Measurements from ENCODE around the gene DTHD1.

The DTHD1 gene

DNA sequence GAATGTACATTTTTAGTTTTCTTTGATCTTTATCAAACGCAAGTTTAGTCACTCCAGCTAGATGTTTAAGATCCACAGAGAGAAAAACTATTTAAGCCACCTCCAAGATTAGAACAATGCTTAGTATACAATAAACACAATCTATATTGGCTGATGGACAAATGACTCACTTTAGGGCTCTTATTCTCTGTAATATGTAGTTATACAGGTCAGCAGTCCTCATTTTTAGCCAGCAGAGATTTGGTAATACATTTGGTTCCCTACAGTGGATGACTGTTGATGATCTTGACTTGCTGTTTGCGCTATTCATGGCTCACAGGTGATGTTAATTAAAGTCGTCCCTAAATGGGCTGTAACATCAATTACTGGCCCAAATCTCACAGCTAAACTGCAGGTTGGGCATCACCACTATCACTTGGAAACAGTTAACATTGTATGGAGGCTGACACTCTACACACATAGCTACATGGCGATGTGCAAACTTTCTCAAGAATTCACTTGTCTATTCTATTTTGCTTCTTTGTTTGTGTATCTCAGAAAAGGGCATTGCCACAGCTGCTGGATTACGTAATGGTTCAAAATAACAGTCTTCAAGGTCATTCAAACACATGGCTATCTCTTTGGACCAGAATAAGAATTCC, 11.8 kb upstream of the DTHD1 start:
- no peak for DNase-seq

DNA sequence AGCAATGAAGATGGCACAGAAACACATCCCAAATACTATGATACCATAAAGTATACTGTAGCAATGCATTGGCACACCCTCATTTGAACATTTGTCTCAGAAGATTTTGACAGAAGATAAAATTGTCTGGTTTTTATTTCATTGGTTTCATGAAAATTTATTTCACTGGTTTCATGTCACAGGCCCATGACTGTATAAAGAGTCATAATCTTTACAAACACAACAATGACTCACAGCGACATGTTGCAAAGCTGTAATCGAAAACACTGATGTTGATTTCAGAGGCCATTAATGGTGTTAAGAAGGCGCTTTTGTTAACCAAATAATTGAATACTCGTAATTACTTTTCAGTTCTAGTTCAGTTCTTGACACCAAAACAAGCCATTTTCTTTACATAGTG, 8.1 kb upstream of the DTHD1 start:
- no peak for DNase-seq

- DNase-seq: peak; percentile 12
These were observed 7.3 kb upstream of the DTHD1 start for GRCh38 chr4:36274158-36274557.

GRCh38 chr4:36277533-36277932, 3.9 kb upstream of the DTHD1 start:
- no peak for DNase-seq

- DNase-seq: no peak
These were observed 2.6 kb upstream of the DTHD1 start for GRCh38 chr4:36278789-36279188.

DNA sequence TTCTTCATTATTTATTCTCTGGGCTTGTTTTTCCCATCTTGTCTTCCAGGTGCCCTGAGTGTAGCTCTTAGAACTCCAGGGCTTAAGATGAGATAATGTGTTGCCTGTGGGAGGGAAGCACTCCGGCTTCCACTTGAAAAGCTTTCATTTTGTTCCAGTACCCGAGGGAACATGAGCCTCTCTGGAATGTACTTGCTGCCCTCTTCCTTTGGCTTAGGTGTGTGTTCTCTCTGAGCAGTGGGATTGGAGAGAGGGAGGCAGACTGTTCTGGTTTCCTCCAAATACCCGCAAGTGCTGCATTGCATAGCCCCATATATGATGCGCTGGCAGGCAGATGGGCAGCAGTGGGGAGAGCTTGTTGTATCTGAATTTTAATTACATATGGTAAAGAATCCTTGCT, 861 bp upstream of the DTHD1 start:
- DNase-seq: no peak

DNA sequence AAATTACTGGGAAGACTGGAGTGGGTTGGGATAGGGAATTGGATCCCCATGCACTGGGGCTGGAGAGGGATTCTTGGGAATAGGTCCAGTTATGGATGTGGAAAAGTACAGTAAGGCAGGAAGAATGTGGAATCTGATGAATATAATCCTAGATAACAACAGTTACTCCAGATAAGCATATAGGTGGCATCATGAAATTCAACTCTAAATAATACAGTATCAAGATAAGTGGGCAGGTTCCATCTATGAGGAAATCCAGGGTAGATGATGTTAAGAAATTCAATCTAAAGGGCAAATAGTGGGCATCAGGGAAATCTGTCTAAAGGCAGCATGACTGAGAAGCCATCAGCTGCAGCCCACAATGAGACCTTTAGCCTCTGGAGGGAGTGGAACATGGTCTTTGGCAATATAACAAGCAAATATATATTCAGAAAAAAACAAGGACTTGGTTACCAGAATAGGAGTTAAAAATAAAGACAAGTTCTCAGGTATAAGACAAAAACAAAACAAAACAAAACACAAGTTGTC, 1.2 kb downstream of the DTHD1 start:
- no peak for DNase-seq

DNA sequence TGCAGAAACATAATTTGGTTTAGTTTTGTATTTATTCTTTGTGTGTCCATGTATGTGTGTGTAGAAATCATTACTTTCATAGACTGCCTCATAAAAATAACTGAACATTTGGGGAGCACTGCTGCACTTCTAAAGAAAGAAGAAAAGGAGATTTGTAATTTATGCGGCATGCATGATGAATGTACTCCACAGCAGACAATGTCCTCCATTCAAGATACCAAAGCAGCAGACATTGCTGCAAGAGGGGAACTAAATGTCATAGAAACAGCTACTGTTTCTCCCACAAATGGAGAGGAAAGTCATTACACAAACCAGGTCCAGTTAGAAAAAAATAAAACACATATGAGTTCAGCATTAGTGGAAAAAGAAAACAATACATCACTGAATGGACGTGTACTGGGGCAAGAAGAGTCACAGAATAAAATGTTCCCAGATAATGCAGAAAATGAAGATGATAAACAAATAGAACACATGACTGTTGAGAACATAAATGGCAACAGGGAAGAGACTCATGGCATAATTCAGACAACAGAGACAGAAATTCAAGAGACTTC, 2.6 kb downstream of the DTHD1 start:
- DNase-seq: no peak

- DNase-seq: no peak
These were observed 4.5 kb downstream of the DTHD1 start for GRCh38 chr4:36285784-36286480.

- no peak for DNase-seq
These were observed 5.1 kb downstream of the DTHD1 start for GRCh38 chr4:36286481-36286871.

GRCh38 chr4:36288731-36289426, 7.5 kb downstream of the DTHD1 start:
- no peak for DNase-seq

- no peak for DNase-seq
These were observed 9.2 kb downstream of the DTHD1 start for GRCh38 chr4:36290641-36291040.

DNA sequence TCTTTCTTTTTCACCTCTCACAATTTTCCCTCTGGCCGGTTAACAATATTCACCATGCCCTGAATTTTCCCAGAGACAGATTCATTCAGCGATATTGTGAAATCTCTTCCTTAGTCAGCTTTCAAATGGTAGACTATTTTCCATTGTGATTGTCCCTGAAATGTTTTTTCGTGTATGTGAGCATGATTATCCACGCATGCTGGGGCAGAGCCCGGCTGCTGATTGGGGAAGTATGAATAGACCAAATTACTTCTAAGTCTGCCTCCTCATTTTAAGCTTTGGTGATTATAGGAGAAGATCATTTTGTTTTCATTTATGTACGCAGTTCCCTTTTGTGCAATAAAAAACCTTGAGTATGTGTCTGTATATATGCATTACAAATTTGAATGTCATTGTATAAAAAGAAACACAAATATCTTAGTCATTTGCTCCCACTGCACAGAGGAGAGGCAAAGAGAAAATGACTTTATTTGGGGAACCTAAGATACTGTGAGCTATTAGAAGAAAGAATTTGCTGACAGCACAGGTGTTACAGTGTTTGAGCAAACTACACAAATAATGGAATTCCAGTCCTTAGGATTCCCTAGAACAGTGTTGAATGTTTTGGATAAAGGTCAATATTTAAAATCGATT, 11.3 kb downstream of the DTHD1 start:
- DNase-seq: no peak

DNA sequence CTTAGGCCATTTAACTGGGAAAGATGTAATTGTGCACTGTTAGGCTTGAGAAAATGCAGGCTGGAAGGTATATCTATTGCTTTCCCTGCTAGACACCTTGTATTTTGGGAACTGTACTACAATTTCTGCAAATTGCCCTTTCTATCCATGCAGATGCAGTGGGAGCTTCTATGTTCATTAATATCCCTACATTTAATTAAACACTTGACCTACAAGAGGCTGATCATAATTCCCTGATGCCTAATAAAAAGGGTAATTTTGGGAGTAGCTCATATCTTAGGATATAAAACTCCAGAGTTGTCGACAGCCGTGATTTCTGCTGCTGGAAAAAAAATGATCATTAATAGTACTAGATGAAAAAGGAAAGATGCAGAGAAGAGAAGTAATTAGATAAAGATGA, 19.7 kb downstream of the DTHD1 start:
- no peak for DNase-seq

GRCh38 chr4:36303426-36304137, 22.2 kb downstream of the DTHD1 start:
- DNase-seq: no peak

DNA sequence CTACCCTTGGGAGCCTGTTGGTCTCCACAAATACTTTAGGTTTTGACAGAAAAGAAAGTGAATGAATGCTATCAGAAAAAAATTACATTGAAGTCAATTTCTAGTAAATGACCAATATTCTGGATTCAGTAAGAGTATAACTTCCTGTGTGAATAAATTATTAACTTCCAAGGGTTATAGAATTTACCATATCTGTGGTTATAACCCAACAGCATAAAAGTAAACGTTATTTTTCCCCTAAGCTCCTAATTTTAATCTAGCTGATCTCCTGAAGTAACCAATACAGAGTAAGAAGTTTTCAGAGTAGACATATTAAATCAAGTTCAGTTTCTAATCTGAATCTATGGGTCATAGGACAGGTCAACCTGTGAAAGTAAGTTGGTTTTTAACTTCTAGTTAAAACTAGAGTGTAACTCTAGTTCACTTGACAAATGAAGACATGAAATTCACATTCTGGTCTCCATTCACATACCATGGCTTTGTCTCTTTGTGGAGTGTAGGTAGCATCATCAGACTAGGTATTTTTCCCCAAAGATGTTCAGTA, 22.8 kb downstream of the DTHD1 start:
- no peak for DNase-seq

- DNase-seq: no peak
These were observed 26.7 kb downstream of the DTHD1 start for GRCh38 chr4:36308150-36308549.

DNA sequence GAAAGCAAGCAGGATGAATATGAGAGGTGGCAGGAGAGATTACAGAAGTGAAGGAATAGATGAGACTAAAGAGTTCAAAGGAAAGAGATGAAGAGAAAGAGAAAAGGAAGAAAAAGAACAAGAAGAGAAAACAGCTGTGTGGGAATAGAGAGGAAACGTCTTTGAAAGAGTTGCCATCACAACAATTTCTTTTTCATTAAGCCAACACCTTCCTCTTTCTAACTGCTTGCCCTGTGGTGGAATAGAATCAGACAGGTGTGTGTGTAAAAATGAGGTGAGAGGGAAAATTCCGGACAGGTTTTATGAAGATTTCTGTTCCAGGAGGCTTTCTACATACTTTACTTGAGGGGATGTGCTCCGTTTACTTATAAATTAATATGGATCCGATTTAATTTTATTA, 28.8 kb downstream of the DTHD1 start:
- DNase-seq: no peak

- DNase-seq: no peak
These were observed 29.4 kb downstream of the DTHD1 start for GRCh38 chr4:36310793-36311192.

GRCh38 chr4:36312511-36312910, 31.1 kb downstream of the DTHD1 start:
- DNase-seq: no peak

DNA sequence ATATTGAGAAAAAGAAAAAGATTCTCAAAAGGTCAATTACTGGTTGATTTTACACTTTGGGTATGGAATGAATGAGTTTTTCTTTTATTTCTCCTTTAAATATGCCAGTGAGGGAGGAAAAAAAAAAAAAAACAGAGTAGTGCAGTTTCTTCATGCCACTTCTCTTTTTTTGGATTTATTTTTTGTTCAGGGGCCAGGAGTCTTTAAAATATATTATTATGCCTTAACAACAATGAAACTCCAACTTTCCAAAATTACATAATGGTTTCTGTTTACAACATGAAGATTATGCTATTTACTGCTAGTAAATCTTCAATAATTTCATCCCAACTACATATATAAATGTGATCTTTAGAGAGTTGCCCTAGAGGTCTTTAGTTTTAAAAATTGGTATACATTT, 31.9 kb downstream of the DTHD1 start:
- no peak for DNase-seq

DNA sequence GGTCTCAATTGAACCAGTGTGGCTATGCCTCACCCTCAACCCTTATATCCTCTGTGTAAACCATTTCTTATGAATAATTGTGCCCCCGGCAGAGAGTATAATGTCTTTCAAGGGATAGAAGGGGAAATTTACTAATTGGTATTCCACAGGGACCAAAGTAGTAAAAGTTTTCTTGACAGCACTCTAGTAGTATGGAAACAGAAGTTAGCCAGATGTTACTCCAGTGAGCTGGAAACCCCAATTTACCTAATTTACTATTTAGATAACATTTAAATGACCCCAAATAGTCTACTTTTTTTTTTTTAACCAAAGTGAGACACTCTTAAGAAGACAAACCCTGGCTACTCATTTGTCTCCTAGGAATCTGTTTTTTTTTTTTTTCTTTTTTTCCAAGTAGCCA, 32.3 kb downstream of the DTHD1 start:
- no peak for DNase-seq

Data from fibroblast of skin of scalp (primary cell).